ENCODE data around the gene OR10W1. TPM values are rescaled to one million over a fixed set of nuclear protein-coding genes. Genes with fewer than 3 reads are reported as not detected.

OR10W1 gene
- total RNA-seq, 1 donor from 2014 or later, result not detected

GRCh38 chr11:58275002-58275401 lies 6.9 kb upstream of the OR10W1 start:
- no peaks in the 10 kb centered on the region for H3K27me3 Mint-ChIP-seq (ENCODE audit: low read depth, unreplicated experiment)
- DNase-seq (ENCODE audit: low read depth), result no peak
- no peak for TF ChIP-seq CTCF (IDR thresholded peaks at IDR 0.05; ENCODE audit: insufficient read depth, low read depth, low read length)
- no peak for TF ChIP-seq EZH2 (IDR thresholded peaks at IDR 0.05; ENCODE audit: insufficient read depth, low read length)

GRCh38 chr11:58259983-58260382 lies 8.1 kb downstream of the OR10W1 start:
- no peaks in the 10 kb centered on the region for H3K4me1 ChIP-seq (ENCODE audit: insufficient read depth, low read length)
- H3K4me2 ChIP-seq (ENCODE audit: low read length), result no peak overlapping the region
- H3K4me3 ChIP-seq (ENCODE audit: insufficient read depth, low read depth, low read length), result no peak overlapping the region
- H3K27me3 Mint-ChIP-seq (ENCODE audit: low read depth, unreplicated experiment), result no peaks in the 10 kb centered on the region
- no peaks in the 10 kb centered on the region for H3K9me3 Mint-ChIP-seq (ENCODE audit: unreplicated experiment)
- TF ChIP-seq CTCF (IDR thresholded peaks at IDR 0.05; ENCODE audit: insufficient read depth, low read depth, low read length), result no peak
- no peak for TF ChIP-seq EZH2 (IDR thresholded peaks at IDR 0.05; ENCODE audit: insufficient read depth, low read length)
- H3K27ac ChIP-seq (ENCODE audit: low read depth, low read length), result no peak overlapping the region
- H2AFZ ChIP-seq (ENCODE audit: low read depth, low read length), result no peak overlapping the region
- H3K4me1 Mint-ChIP-seq (ENCODE audit: low read depth, unreplicated experiment), result no peaks in the 10 kb centered on the region
- no peak for FAIRE-seq
- no peak overlapping the region for H3K4me3 Mint-ChIP-seq (ENCODE audit: unreplicated experiment)
- H3K79me2 ChIP-seq (ENCODE audit: insufficient read depth, low read length), result no peaks in the 10 kb centered on the region
- H3K27me3 ChIP-seq (ENCODE audit: insufficient read depth, low read length), result no peaks in the 10 kb centered on the region
- no peaks in the 10 kb centered on the region for H4K20me1 ChIP-seq (ENCODE audit: insufficient read depth, low read length)
- no peak overlapping the region for H3K9ac ChIP-seq (ENCODE audit: low read length)
- no peaks in the 10 kb centered on the region for H3K9me3 ChIP-seq (ENCODE audit: insufficient read depth, low read depth, low read length)
- H3K36me3 Mint-ChIP-seq (ENCODE audit: low read depth, unreplicated experiment), result no peaks in the 10 kb centered on the region
- H3K36me3 ChIP-seq (ENCODE audit: insufficient read depth, low read length), result no peaks in the 10 kb centered on the region
- DNase-seq (ENCODE audit: low read depth), result no peak
- no peak overlapping the region for H3K27ac Mint-ChIP-seq (ENCODE audit: unreplicated experiment)

More at GRCh38 chr11:58275002-58275401, 6.9 kb upstream of the OR10W1 start:
- no peak overlapping the region for H2AFZ ChIP-seq (ENCODE audit: low read depth, low read length)
- no peak overlapping the region for H3K9ac ChIP-seq (ENCODE audit: low read length)
- H4K20me1 ChIP-seq (ENCODE audit: insufficient read depth, low read length), result no peaks in the 10 kb centered on the region
- H3K36me3 ChIP-seq (ENCODE audit: insufficient read depth, low read length), result no peaks in the 10 kb centered on the region
- H3K4me1 ChIP-seq (ENCODE audit: insufficient read depth, low read length), result no peaks in the 10 kb centered on the region
- no peak overlapping the region for H3K27ac Mint-ChIP-seq (ENCODE audit: unreplicated experiment)
- no peak overlapping the region for H3K27ac ChIP-seq (ENCODE audit: low read depth, low read length)
- H3K79me2 ChIP-seq (ENCODE audit: insufficient read depth, low read length), result no peaks in the 10 kb centered on the region
- H3K9me3 Mint-ChIP-seq (ENCODE audit: unreplicated experiment), result peaks cover 9% of the 10 kb centered on the region
- H3K27me3 ChIP-seq (ENCODE audit: insufficient read depth, low read length), result no peaks in the 10 kb centered on the region
- H3K9me3 ChIP-seq (ENCODE audit: insufficient read depth, low read depth, low read length), result no peaks in the 10 kb centered on the region
- no peak overlapping the region for H3K4me3 ChIP-seq (ENCODE audit: insufficient read depth, low read depth, low read length)
- FAIRE-seq, result no peak
- H3K4me1 Mint-ChIP-seq (ENCODE audit: low read depth, unreplicated experiment), result no peaks in the 10 kb centered on the region
- H3K4me2 ChIP-seq (ENCODE audit: low read length), result no peak overlapping the region
- H3K4me3 Mint-ChIP-seq (ENCODE audit: unreplicated experiment), result no peak overlapping the region
- H3K36me3 Mint-ChIP-seq (ENCODE audit: low read depth, unreplicated experiment), result peaks cover 2% of the 10 kb centered on the region

GRCh38 chr11:58254936-58255335 lies 13.1 kb downstream of the OR10W1 start:
- Mint-ChIP-seq H3K27me3 (ENCODE audit: low read depth, unreplicated experiment) (no peaks in the 10 kb centered on the region), H3K9me3 (ENCODE audit: unreplicated experiment) (peaks cover 10% of the 10 kb centered on the region), H3K36me3 (ENCODE audit: low read depth, unreplicated experiment) (no peaks in the 10 kb centered on the region), H3K4me3 (ENCODE audit: unreplicated experiment) (no peak overlapping the region), H3K27ac (ENCODE audit: unreplicated experiment) (no peak overlapping the region), H3K4me1 (ENCODE audit: low read depth, unreplicated experiment) (no peaks in the 10 kb centered on the region)
- FAIRE-seq (no peak), DNase-seq (ENCODE audit: low read depth) (no peak)
- Histone ChIP-seq H4K20me1 (ENCODE audit: insufficient read depth, low read length) (no peaks in the 10 kb centered on the region), H3K4me1 (ENCODE audit: insufficient read depth, low read length) (no peaks in the 10 kb centered on the region), H3K79me2 (ENCODE audit: insufficient read depth, low read length) (no peaks in the 10 kb centered on the region), H3K27ac (ENCODE audit: low read depth, low read length) (no peak overlapping the region), H3K4me2 (ENCODE audit: low read length) (no peak overlapping the region), H3K9ac (ENCODE audit: low read length) (no peak overlapping the region), H3K9me3 (ENCODE audit: insufficient read depth, low read depth, low read length) (no peaks in the 10 kb centered on the region), H2AFZ (ENCODE audit: low read depth, low read length) (no peak overlapping the region), H3K36me3 (ENCODE audit: insufficient read depth, low read length) (no peaks in the 10 kb centered on the region), H3K4me3 (ENCODE audit: insufficient read depth, low read depth, low read length) (no peak overlapping the region), H3K27me3 (ENCODE audit: insufficient read depth, low read length) (no peaks in the 10 kb centered on the region)
- TF ChIP-seq EZH2 (IDR thresholded peaks at IDR 0.05; ENCODE audit: insufficient read depth, low read length), result no peak
- TF ChIP-seq CTCF (IDR thresholded peaks at IDR 0.05; ENCODE audit: insufficient read depth, low read depth, low read length), result no peak

Data from astrocyte (in vitro differentiated cells and primary cell).